ENCODE data around the gene TENM3. TPM values are rescaled to one million over a fixed set of nuclear protein-coding genes. Genes with fewer than 3 reads are reported as not detected.

Gene TENM3
- total RNA-seq, 2 donors from 2014 or later = 39.5 to 51.9 TPM

DNA sequence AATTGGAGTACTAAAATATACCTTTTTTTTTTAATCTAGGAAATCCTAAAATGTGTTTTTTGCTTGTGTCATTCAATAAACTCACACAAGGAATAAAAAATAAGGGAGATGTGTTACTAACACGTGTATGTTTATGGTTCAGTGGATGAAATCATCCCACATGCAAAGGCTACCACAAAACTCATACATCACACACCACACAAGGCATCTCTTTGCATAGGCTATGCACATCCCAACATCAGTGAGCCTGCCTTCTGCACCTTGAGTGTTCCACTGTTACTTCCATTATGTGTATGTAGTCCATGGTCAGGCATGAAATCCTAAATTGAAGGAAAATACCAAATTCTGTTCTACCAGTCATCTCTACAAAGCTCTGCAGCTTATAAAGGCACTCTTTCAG, 460.9 kb downstream of the TENM3 start:
- Mint-ChIP-seq H3K4me1 (peaks cover 11% of the 10 kb centered on the region), H3K27me3 (ENCODE audit: insufficient read depth) (no peaks in the 10 kb centered on the region), H3K27ac (no peak overlapping the region), H3K9me3 (peaks cover 4% of the 10 kb centered on the region), H3K4me3 (no peak overlapping the region), H3K36me3 (ENCODE audit: low read depth) (peaks cover 9% of the 10 kb centered on the region)
- DNase-seq = no peak
- no peak overlapping the region for H3K9ac ChIP-seq (ENCODE audit: extremely low read depth, low read length, poor library complexity, severe bottlenecking)
- no peaks in the 10 kb centered on the region for H3K9me3 ChIP-seq (ENCODE audit: control insufficient read depth, low read length)
- TF ChIP-seq, protein P1, sequence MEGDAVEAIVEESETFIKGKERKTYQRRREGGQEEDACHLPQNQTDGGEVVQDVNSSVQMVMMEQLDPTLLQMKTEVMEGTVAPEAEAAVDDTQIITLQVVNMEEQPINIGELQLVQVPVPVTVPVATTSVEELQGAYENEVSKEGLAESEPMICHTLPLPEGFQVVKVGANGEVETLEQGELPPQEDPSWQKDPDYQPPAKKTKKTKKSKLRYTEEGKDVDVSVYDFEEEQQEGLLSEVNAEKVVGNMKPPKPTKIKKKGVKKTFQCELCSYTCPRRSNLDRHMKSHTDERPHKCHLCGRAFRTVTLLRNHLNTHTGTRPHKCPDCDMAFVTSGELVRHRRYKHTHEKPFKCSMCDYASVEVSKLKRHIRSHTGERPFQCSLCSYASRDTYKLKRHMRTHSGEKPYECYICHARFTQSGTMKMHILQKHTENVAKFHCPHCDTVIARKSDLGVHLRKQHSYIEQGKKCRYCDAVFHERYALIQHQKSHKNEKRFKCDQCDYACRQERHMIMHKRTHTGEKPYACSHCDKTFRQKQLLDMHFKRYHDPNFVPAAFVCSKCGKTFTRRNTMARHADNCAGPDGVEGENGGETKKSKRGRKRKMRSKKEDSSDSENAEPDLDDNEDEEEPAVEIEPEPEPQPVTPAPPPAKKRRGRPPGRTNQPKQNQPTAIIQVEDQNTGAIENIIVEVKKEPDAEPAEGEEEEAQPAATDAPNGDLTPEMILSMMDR (conservative IDR thresholded peaks at IDR 0.05) = no peak
- no peaks in the 10 kb centered on the region for H3K36me3 ChIP-seq (ENCODE audit: control insufficient read depth, insufficient read depth, low read length)
- no peak overlapping the region for H3K27ac ChIP-seq (ENCODE audit: low read depth, low read length)
- H3K27me3 ChIP-seq (ENCODE audit: control insufficient read depth, insufficient read depth, low read length, poor library complexity, severe bottlenecking) = no peaks in the 10 kb centered on the region
- no peak overlapping the region for H3K4me3 ChIP-seq (ENCODE audit: low read length)
- no peaks in the 10 kb centered on the region for H3K4me1 ChIP-seq (ENCODE audit: control insufficient read depth, insufficient read depth, low read length)
- 92% methylated on average over 1 of the region's 1 CpG; no CpG with 5 or more reads in 1 of the 2 experiments for WGBS, 2 experiments (ENCODE audit: insufficient coverage in 1 of 2, insufficient read length in 1 of 2)

GRCh38 chr4:182704948-182705347, 461.7 kb downstream of the TENM3 start:
- Histone ChIP-seq H3K4me1 (ENCODE audit: control insufficient read depth, insufficient read depth, low read length) (no peaks in the 10 kb centered on the region), H3K9ac (ENCODE audit: extremely low read depth, low read length, poor library complexity, severe bottlenecking) (no peak overlapping the region), H3K9me3 (ENCODE audit: control insufficient read depth, low read length) (no peaks in the 10 kb centered on the region), H3K27ac (ENCODE audit: low read depth, low read length) (no peak overlapping the region), H3K4me3 (ENCODE audit: low read length) (no peak overlapping the region), H3K36me3 (ENCODE audit: control insufficient read depth, insufficient read depth, low read length) (no peaks in the 10 kb centered on the region), H3K27me3 (ENCODE audit: control insufficient read depth, insufficient read depth, low read length, poor library complexity, severe bottlenecking) (no peaks in the 10 kb centered on the region)
- Mint-ChIP-seq H3K9me3 (peaks cover 4% of the 10 kb centered on the region), H3K4me1 (peaks cover 6% of the 10 kb centered on the region), H3K4me3 (no peak overlapping the region), H3K27me3 (ENCODE audit: insufficient read depth) (no peaks in the 10 kb centered on the region), H3K36me3 (ENCODE audit: low read depth) (peaks cover 10% of the 10 kb centered on the region), H3K27ac (no peak overlapping the region)
- TF ChIP-seq, protein P1 (conservative IDR thresholded peaks at IDR 0.05) = no peak
- no peak for DNase-seq
- 97% methylated on average over 4 of the region's 4 CpGs; no CpG with 5 or more reads in 1 of the 2 experiments for WGBS, 2 experiments (ENCODE audit: insufficient coverage in 1 of 2, insufficient read length in 1 of 2)

DNA sequence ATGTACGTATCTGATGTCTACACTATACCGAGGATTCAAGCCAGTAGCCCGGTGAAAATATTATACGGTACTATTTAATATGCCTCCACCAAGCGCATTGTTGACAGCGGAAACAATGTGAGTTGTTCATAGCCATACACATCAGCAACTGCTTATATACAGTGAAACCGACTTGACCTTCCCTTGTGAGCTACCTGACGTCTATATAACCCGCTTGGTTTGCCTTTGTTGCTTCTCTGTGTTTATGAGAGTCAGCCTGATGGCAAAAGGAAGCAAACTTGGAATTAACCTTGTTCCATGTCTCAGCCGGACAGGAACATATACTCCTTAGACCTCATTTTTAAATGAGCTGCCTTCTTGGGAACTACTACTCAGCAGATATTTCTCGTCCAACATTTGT, 462.2 kb downstream of the TENM3 start:
- H3K27ac Mint-ChIP-seq = no peak overlapping the region
- Histone ChIP-seq H3K27me3 (ENCODE audit: control insufficient read depth, insufficient read depth, low read length, poor library complexity, severe bottlenecking) (no peaks in the 10 kb centered on the region), H3K4me1 (ENCODE audit: control insufficient read depth, insufficient read depth, low read length) (no peaks in the 10 kb centered on the region), H3K36me3 (ENCODE audit: control insufficient read depth, insufficient read depth, low read length) (no peaks in the 10 kb centered on the region), H3K9ac (ENCODE audit: extremely low read depth, low read length, poor library complexity, severe bottlenecking) (no peak overlapping the region), H3K4me3 (ENCODE audit: low read length) (no peak overlapping the region), H3K27ac (ENCODE audit: low read depth, low read length) (no peak overlapping the region), H3K9me3 (ENCODE audit: control insufficient read depth, low read length) (no peaks in the 10 kb centered on the region)
- H3K4me3 Mint-ChIP-seq = no peak overlapping the region
- H3K4me1 Mint-ChIP-seq = peaks cover 2% of the 10 kb centered on the region
- H3K9me3 Mint-ChIP-seq = peaks cover 4% of the 10 kb centered on the region
- peaks cover 10% of the 10 kb centered on the region for H3K36me3 Mint-ChIP-seq (ENCODE audit: low read depth)
- no peak for DNase-seq
- TF ChIP-seq, protein P1 (conservative IDR thresholded peaks at IDR 0.05) = no peak
- no peaks in the 10 kb centered on the region for H3K27me3 Mint-ChIP-seq (ENCODE audit: insufficient read depth)
- WGBS, 2 experiments (ENCODE audit: insufficient coverage in 1 of 2, insufficient read length in 1 of 2) = 96% methylated on average over 10 to 11 of the region's 11 CpGs

Data from endodermal cell (in vitro differentiated cells).